A204.1 (cell line): ENCODE results near the gene ETV5.

Experiments used
- FAIRE-seq: peaks from 2 replicates; lab custom pipeline; 2012; peaks lifted over from hg19 to GRCh38; lab: Jason Lieb, UNC

The ETV5 gene

DNA sequence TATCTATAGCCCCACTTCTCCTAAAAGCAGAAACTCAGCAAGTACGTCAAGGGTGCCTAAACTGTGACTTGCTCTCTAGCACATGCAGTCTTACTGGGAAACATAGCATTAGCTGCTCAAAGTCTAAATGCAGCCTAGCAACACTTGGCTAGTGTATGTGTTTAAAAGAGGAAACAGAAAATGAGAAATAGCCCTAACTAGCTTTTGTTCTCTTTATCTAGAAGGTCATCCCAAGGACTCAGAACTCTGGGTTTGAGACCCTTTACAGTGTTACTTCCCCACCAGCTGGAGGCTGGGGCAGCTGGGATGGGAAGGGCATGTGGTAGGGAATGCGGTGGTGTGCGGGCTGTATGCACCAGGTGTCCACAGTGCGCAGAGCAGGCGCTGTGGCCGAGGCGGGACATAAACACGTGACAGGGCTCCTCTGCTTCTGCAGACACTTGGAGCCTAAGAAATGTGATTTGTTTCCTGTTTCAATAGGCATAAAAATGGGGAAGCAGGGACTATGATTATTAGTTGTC lies 13.3 kb downstream of the ETV5 start:
- no peak for FAIRE-seq

DNA sequence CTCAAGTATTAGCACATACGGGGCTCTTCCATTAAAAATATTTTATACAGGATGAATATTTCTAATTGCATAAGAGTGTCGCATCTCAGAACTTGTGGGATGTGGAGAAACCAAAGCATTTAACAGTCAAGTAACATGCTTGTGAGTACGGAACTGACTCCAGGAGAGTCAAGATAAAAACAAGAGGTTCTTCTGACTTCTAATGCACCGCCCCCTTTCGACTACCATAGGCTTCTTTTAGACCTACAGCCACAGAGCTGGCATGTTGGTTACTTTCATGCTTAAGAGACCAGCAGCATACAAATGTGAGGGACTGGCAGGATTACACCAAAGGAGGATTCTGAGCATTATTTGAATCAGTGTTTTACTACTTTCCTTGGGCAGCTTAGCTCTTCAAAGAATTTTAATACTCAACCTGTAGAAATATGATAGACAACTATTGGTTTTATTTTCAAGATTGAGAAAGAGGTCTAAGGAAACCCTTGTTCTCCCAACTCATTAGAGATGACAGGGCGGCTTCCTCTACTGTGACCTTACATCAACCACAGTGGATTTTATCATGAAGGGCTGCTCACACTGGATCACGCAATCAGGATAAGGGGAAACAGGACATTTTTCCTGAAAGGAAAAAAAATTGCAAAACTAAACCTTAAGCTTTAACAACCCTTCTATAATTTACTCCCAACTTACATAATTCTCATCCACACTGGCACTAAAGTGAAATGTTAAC lies 14.0 kb downstream of the ETV5 start:
- no peak for FAIRE-seq

DNA sequence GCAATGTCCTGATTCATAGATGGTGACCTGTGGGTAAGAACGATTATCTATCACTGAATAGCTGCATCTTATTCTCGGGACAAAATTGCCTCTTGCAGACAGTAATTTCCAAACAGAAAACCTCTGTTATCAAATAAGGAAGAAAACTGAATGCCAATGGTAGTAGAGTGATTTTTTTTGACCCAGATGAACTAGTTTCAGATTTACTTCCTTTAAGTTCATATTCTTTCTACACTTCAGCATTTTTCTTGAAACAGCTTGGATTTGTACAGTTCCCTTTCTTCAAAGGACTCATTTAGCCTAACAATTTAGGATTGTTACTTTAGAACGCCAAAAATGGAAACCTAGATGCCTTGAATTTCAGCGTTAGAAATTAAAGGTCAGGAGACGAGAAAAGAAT lies 14.6 kb downstream of the ETV5 start:
- FAIRE-seq: no peak

DNA sequence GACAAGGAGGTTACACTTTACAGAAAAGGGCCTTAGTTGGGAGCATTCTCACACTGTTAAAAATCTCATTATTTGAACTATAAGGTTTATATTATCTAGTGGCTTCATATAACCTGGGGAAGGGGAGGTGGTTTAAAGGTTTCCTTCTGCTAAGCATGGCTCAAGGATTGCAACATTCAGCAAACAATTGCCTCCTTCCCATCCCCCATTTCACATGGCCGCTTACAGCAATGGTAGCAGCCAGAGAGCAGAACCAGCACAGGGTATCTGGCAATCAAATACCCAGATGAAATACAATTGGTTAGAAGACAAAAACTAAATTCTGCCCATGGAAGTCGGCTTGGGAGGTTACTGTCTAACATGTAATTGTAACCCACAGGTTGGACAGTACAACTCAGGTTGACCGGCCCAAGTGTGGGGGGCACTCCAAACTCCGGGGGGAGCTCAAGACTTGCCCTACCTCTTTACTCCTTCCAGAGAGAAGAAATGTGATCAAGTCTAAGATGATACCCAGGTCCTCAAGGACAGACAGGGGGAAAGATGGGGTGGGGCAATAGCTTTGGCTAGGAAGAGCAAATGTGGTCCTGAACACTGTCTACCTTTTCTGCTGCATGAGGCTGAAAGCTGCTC lies 15.5 kb downstream of the ETV5 start:
- FAIRE-seq: no peak

DNA sequence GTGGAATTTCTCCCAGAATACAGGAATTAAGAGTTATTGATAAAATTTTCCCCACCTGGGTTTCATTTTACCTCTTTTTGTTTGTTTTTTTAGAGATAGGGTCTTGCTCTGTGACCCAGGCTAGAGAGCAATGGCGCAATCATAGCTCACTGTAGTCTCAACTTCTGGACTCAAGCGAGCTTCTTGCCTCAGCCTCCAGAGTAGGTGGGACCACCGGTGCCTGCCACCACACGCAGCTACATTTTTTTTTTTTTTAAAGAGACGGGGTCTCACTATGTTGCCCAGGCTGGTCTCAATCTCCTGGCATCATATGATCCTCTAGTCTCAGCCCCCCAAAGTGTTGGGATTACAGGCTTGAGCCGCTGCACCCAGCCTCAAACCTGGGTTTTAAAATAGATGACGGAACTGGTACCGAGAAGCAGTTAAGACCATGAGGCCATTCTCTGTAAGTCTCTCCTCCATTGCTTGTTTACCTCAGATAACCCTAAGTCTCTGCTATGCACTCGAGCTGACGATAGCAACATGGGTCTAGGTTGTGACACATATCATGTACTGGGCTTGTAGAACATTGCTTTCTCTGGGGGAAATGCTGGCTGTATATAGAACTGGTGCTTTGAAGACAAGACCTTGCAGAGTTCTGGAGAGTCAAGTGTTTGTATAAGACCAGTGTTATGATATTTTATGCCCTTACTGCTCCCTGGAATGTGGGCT lies 16.4 kb downstream of the ETV5 start:
- FAIRE-seq: no peak

DNA sequence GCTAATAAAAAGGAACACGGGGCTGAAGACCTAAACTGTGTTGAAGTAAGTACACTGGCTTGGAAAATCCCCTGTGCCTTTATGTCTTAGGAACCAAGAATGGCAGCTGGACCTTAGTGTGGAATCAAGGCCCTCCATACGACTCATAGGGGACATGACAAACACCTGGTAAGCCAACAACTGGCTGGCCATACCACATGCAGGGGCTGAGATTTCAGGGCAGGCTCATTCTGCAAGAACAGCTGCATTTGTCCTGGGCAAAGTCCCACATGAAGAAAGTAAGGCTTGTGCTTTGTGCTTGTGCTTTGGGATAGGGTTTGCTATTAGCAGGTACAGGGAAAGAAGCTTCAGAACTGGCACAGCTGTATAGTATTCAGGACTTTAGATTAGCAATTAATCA lies 18.0 kb downstream of the ETV5 start:
- FAIRE-seq: no peak

DNA sequence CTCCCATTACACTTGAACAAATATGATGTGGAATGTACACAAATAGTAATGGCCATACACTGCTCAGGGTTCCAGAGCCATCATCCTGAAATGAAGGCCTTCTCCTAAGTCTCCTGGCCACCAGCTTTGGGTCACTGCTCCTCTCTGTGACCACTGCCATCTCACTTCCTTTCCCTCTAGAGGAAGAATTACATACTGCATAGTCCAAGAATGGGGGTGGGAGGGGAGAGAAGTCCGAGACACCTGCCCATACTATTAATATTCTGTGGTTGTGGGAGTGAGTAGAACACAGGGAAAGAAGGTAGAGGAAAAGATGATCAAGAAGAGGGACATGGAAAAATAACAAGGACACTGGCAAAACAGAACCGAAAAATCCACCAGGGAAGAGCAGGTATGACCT lies 20.6 kb downstream of the ETV5 start:
- FAIRE-seq: no peak

DNA sequence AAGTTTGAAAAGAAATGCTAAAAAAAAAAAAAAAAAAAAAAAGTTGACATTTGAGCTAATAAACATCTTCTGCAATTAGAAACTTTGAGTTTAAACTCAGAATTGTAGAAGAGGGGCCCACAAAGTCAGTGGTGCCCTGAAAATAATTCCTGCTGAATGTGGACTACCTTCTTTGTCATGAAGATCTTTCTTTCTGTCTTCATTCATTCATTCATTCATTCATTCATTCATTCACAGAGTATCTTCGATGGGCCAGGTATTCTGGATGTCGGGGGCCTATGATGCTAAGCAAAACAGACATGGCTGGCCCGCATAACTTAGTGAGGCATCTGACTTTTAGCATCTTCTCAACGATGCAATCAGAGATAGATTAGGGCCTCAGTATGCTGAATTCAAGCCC lies 24.6 kb downstream of the ETV5 start:
- no peak for FAIRE-seq

DNA sequence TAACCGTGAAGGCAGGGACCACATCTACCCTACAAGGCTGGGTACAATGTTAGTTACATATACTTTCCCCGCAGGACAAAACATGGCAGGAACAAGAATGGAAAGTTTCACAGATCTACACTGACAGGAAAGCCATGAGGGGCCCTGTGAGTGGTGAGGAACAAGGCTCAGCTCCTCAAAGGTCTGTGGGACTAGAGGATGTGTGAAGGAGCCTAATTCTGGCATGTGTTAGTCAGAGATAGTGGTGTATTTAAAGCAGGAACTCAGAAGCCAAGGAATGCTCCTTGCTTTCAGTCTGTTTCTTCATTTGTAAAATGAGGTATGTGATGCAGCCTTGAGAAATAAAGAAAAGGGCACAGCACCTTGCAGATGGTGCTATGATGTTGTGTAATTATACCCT lies 25.1 kb downstream of the ETV5 start:
- FAIRE-seq: no peak

DNA sequence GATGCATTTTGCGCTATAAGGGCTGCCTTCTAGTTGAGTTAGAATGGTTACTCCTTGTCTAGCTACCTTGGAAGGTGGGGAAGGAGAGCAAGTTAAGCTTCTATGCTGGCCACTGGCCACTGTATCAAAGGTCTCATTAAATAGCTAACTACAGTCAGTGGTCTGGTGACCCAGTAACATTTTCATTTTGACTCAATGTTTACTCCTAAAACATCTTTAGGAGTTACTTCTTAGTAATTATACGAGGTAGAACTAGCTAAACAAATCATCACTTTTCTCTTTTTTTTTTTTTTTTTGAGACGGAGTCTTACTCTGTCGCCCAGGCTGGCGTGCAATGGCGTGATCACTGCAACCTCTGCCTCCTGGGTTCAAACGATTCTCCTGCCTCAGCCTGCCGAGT lies 26.7 kb downstream of the ETV5 start:
- no peak for FAIRE-seq

DNA sequence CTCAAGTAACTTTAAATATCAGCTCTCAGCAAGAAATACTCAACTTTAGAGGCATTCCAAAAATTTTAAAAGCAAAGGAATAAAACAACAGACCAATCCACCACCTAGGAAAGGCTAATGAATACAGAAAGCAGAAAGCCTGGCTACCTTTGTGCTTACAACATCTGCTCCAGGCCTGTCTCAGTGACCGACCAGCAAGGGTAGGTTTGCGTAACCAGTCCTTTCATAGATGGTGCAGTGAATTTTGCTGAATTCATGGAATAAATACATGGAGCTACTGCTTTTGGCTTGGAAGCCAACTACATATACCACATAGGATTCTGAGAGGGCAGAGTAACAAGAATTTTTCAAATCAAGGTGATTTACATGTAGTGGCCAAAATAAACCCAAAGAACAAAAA lies 27.2 kb downstream of the ETV5 start:
- FAIRE-seq: no peak

DNA sequence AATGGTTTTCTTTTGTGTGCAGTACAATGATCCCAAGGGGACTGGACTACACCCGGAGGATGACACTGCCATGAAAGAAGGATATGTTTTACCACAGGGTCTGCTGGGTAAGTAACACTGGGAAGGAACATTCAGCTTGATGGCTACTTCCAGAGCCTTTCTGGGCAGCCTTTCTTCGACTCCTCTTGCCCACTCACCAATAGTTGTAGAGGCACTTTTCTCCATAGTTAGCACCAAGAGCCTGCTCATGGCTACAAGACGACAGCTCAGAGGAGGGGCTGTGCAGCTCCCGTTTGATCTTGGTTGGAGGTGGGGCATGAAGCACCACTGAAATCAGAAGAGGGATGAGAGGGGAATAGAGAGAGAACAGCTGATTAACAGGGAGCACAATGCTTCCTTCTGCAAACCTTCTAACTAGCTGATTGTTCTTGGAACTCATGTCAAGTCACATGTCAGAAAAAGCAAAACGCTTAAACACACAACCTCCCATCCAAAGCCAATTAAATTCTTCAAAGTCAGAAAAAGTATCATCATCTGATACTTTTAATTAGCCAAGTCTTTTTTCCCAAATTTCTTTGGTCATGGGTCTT lies 27.9 kb downstream of the ETV5 start:
- no peak for FAIRE-seq

DNA sequence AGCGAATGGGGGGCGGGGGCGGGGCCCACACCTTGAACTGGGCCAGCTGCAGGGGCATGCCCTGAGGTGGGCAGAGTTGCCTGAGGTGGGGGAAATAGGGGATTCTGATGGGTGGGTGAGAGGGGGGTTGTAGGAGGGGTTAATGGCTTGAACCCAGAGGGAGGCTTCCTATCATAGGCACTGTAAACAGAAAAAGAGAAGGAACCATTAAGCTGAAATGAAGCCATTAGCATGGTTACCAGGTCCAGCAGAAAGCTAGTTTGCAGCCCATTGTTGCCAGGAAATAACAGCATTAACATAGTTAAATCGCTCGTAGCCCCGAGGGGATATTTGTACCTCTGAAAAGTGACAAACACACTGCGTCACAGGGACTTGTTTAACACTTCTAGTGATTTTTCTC lies 29.0 kb downstream of the ETV5 start:
- FAIRE-seq: no peak

DNA sequence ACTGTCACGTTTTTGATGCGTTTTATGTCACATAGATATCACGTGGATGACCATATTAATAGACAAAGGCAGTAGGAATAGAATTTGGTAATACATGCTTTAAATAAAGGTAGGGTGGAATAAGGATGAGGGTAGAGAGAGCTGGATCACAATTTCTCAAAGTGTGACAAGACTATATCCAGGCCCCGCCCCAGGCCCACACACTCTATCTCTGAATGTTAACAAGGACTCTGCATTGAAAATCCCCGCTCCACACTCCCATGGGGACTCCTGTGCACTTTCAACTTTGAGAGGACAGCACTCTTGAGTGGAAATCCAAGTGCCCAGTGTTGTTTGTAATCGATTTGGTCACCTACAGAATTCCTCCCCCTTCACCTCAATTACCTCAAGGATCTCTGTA lies 31.4 kb downstream of the ETV5 start:
- no peak for FAIRE-seq

DNA sequence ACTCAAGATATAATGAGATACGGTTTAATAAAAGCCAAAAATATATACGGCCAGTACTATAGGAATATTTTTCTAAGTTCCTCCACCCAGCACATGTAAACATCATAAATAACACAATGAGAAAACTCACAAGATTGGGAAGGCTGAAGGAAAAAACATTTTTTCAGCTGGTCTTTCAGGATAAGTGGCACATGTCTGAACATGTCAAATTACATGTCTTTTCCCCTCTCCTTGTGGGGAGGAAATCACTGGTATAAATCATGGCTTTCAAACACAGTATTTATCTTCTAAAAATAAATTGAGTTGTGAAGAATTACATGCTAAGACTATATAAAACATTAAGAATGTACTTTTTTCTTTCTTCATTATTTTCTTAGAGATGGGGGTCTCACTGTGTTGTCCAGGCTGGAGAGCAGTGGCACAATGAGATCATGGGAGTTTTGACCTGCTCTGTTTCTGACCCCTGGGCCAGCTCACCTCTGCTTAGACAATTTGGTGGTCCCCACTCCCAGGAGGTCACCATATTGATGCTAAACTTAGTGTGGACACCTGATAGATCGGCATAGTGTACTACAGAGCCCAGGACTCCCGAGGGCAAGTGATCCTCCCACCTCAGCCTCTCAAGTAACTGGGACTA lies 32.8 kb downstream of the ETV5 start:
- FAIRE-seq: no peak

DNA sequence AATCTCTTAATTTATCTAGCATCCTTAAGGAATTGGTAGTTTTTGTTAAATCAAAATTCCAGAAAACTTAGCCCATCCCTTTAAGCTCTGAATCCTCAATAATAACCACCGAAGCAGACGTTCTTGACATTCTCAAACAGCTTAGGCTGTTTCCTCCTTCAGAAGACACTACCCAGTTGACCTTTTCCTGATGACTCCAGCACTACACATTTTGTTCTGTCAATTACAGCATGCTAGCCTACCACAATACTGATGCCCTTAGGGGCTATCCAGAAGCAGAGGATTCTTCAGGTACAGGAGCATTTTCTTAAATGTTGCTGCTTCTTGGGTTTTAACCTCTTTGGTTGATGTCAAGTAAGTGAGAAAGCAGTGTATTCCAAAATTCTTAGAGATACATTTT lies 33.4 kb downstream of the ETV5 start:
- no peak for FAIRE-seq

DNA sequence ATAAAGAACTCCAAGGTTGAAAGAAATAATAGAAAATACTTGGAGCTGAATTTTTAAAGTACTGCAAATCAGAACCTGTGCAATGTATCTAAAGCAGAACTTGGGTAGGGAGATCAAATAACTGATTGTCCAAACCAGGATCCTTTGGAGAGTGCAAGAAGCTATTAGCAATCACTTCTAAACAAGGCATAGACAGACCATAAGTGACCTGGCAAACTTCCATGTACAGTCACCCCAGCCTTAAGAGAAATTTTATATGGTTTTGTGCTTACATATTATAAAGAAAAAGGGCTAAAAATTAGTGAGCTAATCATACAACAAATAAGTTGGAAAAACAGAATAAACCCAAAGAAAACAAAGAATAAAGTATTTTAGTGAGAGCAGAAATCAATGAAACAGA lies 35.2 kb downstream of the ETV5 start:
- FAIRE-seq: no peak

DNA sequence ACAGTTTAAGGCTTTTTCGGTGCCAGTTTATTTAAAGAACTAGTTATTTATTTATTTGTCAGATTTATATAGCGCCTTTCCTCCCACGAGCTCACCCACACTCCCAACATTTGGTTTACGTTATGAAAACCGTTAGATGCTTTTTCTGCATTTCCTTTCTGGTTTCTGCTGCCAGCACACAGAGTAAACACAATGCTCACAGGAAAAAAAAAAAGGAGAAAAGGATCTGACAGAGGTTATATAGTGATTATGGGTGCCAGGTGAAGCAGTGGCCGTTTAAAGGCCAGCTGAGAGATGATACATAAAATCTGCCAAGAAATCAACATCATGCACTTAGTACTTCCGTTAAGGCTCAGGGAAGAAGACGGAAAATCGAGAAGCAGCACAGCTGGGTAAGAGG lies 37.9 kb downstream of the ETV5 start:
- FAIRE-seq: no peak

DNA sequence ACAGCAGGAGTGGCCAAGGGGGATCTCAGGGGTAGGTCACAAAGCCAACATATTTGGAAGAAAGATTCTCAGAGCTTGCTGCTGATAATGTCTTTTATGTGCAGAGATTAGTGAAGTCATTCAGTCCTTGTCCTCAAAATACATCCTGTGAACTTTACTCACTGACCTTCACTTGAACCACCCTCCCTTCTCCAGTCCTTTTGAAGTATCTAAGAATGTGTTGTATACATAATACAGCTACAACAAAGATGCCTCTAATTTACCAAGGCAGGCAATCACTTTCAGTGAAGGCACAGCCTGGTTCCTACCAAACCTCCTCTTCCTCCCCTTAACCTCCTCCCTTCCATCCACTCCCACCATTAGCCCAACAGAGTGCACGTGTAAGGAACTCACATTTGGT lies 38.3 kb downstream of the ETV5 start:
- FAIRE-seq: no peak

DNA sequence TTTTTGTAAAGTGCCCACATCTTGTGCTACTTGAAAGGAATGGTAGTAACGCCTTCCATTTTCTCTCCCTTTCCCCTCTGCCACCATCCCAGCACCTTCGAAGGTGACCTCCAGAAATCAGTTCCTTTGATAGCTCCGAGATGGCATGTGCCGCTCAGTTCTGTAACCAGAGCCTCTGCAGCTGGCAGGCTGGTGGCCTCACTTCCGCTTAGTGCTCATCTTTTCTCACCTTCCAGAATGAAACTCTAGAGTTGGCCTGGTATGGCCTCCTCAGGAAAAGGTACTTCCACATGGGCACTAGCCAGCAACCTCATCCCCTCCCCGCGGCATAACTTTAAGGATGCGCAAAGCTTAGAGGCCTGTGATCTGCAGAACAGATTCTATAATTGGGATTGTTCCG lies 38.8 kb downstream of the ETV5 start:
- FAIRE-seq: no peak

DNA sequence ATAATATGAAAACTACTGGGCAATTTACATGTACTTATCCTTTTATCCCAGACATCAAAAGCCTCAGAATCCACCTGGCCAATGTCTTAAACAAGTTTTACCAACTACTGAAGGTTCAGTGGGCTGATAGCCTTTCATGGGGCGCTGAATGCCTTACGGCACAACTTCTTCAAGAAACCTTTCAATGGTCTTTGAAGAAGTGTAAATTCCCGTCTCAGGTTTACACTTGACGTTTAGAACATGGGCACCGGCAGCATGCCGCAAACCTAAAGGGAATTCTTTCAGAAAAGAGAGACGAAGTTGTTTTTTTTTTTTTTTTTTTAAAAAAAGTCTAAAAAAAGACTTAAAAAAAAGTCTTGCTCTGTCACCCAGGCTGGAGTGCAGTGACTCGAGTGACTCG lies 39.7 kb downstream of the ETV5 start:
- no peak for FAIRE-seq

DNA sequence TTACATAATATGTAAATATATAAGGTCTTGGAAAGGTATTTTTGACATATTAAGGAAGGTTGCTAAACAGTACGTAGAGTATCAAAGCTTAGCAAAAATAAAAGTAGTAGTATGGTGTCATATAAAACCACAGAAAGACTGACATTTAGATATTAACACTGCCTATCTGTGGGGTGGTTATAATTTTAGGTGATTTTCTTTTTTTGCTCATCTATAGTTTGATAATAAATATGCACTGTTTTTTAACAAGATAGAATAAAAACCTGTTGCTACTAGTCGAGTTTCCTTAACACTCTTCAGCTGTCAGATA lies 40.7 kb downstream of the ETV5 start:
- no peak for FAIRE-seq
